GM23248 (cell line): ENCODE results near the gene EIF4A2.

Source experiments
- EZH2 ChIP-seq: fragments of 200-600 bp; sonication (generic); IDR thresholded peaks from 2 replicates; pipeline ENCODE4 v1.6.1; 2018; ENCODE audit warnings: antibody characterized with exemption, mild to moderate bottlenecking; ENCODE audit not compliant: insufficient read depth, poor library complexity, severe bottlenecking
- EZH2phosphoT487 ChIP-seq: fragments of 200-600 bp; sonication (generic); IDR thresholded peaks from 2 replicates; pipeline ENCODE4 v1.6.1; 2018; ENCODE audit warnings: antibody characterized with exemption, moderate library complexity, mild to moderate bottlenecking, low read depth; ENCODE audit not compliant: insufficient read depth

DNA sequence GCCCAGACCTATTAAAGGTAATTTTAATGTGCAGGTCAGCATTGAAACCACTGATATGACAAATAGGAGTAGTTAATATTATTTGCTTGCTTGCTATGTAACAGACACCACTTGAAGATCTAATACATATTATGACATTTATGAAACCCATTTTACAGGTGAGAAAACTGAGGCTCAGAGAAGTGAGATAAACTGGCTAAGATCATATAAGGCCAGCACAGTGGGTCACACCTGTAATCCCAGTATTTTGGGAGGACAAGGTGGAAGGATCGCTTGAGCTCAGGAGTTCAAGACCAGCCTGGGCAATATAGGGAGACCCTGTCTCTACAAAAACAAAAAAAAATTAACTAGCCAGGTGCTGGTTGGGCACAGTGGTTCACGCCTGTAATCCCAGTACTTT lies 33.1 kb upstream of the EIF4A2 start:
- TF ChIP-seq EZH2phosphoT487 (no peak), EZH2 (no peak)
